ENCODE measurements around the gene PRICKLE2.

- TF ChIP-seq GATA2 (IDR thresholded peaks at IDR 0.05; ENCODE audit: low read depth, low read length), result no peak
- TF ChIP-seq GATA3 (IDR thresholded peaks at IDR 0.05; ENCODE audit: low read depth, low read length), result no peak
These were observed 25.3 kb downstream of the PRICKLE2 start for GRCh38 chr3:64199932-64200331.
